HG03460 (cell line): ENCODE data around the gene SSBP1.
"Not testable (repeated sequence)": the region's sequence is repeated elsewhere in the genome, so short reads cannot be mapped to it uniquely, and the experiment has no call there.

ENCODE experiments used
- ATAC-seq: cut with Tn5 transposase; IDR thresholded peaks from one replicate; pipeline ENCODE4 v1.9.1; 2021; ENCODE audit not compliant: unreplicated experiment

The SSBP1 gene

GRCh38 chr7:141737836-141738591 lies at the start of gene SSBP1:
Gene SSBP1 (plus strand): TSS chr7:141738358. CDS start chr7:141739167, 809 bp downstream.
- ATAC-seq = peak; percentile 91

GRCh38 chr7:141689072-141689825 lies 48.9 kb upstream of the SSBP1 start:
- not testable (repeated sequence) for ATAC-seq

GRCh38 chr7:141691540-141691939 lies 46.6 kb upstream of the SSBP1 start:
- no peak for ATAC-seq

GRCh38 chr7:141691961-141692360 lies 46.2 kb upstream of the SSBP1 start:
- ATAC-seq = no peak

- ATAC-seq = no peak
These were observed 45.1 kb upstream of the SSBP1 start for GRCh38 chr7:141693082-141693481.

GRCh38 chr7:141695803-141696289 lies 42.3 kb upstream of the SSBP1 start:
- ATAC-seq = no peak

GRCh38 chr7:141696348-141696747 lies 41.8 kb upstream of the SSBP1 start:
- ATAC-seq = no peak

- ATAC-seq = no peak
These were observed 40.8 kb upstream of the SSBP1 start for GRCh38 chr7:141697211-141697871.

- ATAC-seq = no peak
These were observed 39.7 kb upstream of the SSBP1 start for GRCh38 chr7:141698247-141699015.

GRCh38 chr7:141699860-141700259 lies 38.3 kb upstream of the SSBP1 start:
- ATAC-seq = no peak

GRCh38 chr7:141700296-141700847 lies 37.8 kb upstream of the SSBP1 start:
- no peak for ATAC-seq

- no peak for ATAC-seq
These were observed 37.2 kb upstream of the SSBP1 start for GRCh38 chr7:141700848-141701371.

GRCh38 chr7:141701489-141702046 lies 36.6 kb upstream of the SSBP1 start:
- peak; percentile 82 for ATAC-seq

GRCh38 chr7:141702047-141702567 lies 36.1 kb upstream of the SSBP1 start, which contains the start of gene DENND11:
Gene DENND11 (minus strand): TSS chr7:141702166. CDS start chr7:141702153, 13 bp downstream.
- ATAC-seq = peak; percentile 69

GRCh38 chr7:141702892-141703291 lies 35.3 kb upstream of the SSBP1 start:
- no peak for ATAC-seq

GRCh38 chr7:141704112-141704511 lies 34.0 kb upstream of the SSBP1 start:
- ATAC-seq = no peak

- ATAC-seq = no peak
These were observed 33.4 kb upstream of the SSBP1 start for GRCh38 chr7:141704741-141705140.

GRCh38 chr7:141706239-141707064 lies 31.7 kb upstream of the SSBP1 start:
- no peak for ATAC-seq

- no peak for ATAC-seq
These were observed 29.8 kb upstream of the SSBP1 start, which contains the start of gene WEE2 for GRCh38 chr7:141708351-141708750. Gene WEE2 (plus strand): TSS chr7:141708353. CDS start chr7:141708759, 406 bp downstream.
